Fibroblast of skin of right quadriceps (primary cell): ENCODE data around the gene GTF2H3.
A peak's percentile ranks its signal among the peaks of the same experiment; 100 is the strongest.

Experiments
- DNase-seq: peaks from one replicate; pipeline ENCODE4 v3.0.0-alpha.2; 2013

Gene GTF2H3

GRCh38 chr12:123645878-123646277 lies 12.2 kb downstream of the GTF2H3 start:
- DNase-seq: no peak

DNA sequence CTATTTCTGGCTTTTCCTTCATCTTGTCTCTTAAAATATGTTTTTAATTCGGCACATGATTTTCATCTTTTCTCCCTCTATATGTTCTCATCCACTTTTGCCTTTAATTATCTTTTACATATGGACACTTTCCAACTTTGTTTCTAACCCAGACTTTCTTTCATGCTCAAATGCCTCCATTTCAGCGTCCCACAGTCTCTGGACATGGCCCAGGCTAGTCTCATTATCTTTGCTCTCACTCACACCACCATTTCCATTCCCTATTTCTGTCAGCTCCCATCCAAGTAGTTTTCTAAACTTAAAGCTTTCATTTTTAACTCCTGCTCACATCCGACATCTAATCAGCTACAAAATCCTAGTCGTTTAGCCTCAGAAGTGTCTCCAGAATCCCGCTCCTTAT lies 14.8 kb downstream of the GTF2H3 start:
- no peak for DNase-seq

GRCh38 chr12:123654129-123654701 lies 20.6 kb downstream of the GTF2H3 start:
- no peak for DNase-seq

DNA sequence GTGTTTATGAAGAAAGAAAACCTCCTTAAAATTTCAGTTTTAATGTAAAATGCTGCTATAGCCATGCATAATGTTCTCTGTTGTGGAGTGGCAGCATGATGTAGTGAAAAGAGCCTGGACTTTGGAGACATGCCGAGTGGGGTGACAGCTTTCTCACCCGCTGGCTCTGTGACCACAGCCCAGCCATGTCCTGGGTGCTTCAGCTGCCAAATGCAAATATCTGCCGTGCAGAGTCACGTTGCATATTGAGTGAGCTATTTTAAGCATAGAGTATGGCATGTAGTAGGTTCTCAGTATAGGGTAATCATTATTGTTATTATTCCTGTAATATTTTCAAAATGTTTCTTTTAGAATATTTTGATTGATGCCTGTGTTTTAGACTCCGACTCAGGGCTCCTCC lies 21.8 kb downstream of the GTF2H3 start:
- DNase-seq: no peak

- DNase-seq: no peak
Measured at GRCh38 chr12:123656392-123656791, 22.8 kb downstream of the GTF2H3 start.

- no peak for DNase-seq
Measured at GRCh38 chr12:123657211-123657610, 23.6 kb downstream of the GTF2H3 start.

- peak; percentile 91 for DNase-seq
Measured at GRCh38 chr12:123659996-123660727, 26.5 kb downstream of the GTF2H3 start.

DNA sequence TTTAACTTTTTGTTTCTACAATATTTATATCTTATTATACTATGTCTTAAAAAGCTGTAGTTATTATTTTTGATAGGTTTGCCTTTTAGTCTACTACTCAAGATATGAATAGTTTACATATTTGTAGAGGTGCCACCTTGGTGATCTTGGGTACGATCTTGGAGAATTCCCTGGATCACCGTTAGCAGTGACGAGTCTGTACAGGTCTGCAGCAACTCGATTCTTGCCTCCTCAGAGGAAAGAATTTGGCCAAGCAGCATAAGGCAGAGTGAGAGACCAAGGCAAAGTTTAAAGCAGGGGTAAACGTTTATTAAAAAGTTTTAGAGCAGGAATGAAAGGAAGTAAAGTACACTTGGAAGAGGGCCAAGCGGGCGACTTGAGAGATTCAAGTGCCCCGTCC lies 34.1 kb downstream of the GTF2H3 start:
- DNase-seq: no peak

DNA sequence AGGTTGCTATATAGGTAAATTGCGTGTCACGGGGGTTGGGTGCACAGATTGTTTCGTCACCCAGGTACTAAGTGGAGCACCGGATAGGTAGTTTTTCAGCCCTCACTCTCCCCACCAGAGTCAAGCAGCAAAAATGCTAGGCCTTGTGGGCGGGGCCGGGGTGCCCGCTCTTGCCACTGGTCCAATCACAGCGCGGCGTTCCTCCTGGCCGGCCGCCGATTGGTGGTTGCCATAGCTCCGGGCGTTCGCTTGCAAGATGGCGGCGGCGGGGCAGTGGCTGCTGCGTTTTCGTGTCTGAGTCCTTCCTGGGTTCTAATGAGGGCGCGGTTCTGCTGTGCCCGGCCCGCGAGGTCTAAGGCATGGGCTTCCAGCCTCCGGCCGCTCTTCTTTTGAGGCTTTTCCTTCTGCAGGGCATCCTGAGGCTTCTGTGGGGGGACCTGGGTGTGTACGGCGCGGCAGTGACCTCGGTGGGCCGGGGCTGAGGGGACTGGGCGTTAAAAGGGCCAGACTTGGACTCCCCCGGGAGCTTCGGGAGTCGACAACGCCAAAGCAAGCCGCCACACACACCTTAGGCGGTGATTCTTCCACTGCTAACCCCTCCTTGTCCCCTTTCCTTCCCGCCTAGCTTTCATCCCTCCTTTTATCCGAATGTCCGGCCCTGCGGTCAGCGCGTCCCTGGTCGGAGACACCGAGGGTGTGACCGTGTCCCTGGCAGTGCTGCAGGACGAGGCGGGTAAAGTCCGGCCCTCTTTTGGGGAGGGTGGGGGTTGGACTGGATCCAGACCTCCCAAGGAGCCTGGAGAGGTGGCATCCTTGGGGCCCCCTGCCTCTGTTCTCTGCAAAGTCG lies 37.5 kb downstream of the GTF2H3 start, which contains the start of gene TCTN2:
TSS of gene TCTN2 (plus strand) at position 232 of the 847 bp plus-strand sequence. CDS start at position 360, 128 bp downstream.
- DNase-seq: peak; percentile 89

GRCh38 chr12:123671876-123672275 lies 38.2 kb downstream of the GTF2H3 start:
- peak; percentile 11 for DNase-seq

DNA sequence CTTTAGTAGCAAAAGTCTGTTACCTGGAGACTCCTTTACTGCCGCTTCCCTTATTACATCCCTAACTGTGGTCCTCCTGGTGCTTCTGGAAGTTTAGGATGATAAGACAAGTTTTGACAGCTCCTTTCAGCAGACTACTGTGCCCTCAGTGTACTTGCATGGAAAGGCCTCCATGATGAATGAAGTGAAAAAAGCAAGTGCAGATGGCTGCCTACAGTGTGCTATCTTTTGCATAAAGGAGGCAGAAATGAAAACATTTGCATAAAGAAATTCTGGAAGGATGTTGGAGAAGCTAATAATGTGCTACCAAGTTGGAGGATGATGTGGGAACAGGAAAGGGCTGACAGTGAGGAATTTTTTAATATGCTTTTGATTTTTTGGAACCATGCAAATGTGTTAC lies 41.8 kb downstream of the GTF2H3 start:
- no peak for DNase-seq

GRCh38 chr12:123676616-123677320 lies 43.1 kb downstream of the GTF2H3 start:
- no peak for DNase-seq

- no peak for DNase-seq
Measured at GRCh38 chr12:123678981-123679380, 45.4 kb downstream of the GTF2H3 start.

DNA sequence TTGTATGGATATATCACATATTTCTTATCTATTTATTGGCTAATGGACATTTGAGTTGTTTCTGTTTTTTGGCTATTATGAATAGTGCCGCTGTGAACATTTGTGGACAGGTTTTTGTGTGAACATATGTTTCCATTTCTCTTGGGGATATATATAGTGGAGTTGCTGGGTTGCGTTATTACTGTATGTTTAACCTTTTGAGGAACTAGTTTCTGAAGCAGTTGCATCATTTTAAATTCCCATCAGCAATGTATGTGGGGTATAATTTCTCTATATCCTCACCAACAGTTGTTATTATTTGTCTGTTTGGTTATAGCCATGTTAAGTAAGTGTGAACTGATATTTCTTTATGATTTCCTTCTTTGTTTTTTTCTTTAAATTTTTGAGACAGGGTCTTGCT lies 48.0 kb downstream of the GTF2H3 start:
- no peak for DNase-seq

DNA sequence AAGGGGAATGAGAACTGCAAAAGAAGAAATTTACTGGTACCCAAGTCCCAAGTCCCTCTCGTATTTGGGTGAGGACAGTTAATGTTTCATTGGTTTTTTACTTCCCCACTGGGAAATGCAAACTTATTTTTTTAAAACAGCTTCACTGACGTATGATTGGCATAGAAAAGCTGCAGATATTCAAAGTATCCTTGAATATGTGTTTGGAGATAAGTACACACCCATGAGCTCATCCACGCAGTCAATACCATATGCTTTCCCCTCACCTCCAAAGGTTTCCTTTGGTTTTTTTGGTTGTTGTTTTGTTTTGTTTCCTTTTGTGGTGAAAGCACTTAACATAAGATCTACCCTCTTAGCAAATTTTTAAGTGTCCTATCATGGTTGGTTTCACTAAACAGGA lies 50.3 kb downstream of the GTF2H3 start:
- DNase-seq: no peak

DNA sequence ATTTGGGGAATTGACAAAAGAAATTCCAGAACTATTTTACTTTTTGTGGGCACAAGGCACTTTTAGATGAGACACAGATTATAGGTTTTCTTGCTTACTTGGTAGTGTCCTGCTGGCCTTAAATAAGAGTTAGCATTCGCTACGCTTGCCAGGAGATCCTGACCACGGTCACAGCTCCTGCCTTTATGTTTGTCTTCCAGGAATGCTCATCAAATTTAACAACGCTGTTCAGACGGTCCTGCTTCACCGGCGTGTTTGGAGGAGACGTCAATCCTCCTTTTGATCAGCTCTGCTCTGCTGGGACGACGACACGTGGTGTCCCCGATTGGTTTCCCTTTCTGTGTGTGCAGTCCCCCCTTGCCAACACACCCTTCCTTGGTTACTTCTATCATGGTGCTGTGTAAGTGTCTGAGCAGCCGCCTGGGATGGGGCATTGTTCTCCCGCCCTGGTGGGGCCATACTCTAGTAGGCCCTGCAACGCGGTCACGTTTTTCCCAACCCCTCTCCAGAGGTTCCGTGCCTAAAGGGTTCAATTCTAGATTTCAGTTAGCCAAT lies 53.1 kb downstream of the GTF2H3 start:
- DNase-seq: no peak

DNA sequence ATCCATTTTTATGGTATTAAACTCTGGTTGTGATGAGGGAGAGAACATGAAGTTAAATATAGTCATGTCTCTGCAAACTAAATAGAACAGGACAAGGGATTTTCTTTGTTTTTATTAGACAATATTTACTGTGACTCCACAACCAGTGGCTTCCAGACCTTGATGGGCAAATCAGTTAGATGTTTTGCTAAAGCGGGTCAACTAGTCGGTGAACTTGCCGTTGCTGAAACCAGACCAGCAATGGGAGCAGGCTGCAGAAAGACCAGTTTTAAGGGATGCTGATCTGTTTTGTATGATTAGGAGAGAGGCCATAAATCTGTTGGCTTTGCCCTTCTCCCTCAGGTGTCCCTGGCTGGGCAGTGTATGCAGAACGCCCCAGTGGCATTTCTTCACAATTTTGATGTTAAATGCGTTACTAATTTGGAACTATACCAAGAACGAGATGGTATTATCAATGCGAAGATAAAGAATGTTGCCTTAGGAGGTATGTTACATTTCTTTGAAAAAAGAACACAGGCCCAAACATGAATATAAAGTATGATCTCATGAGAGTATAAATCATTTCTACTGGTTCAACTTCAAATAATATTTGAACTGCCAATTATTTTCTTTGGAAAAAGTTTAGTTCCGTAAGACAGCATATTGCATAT lies 56.7 kb downstream of the GTF2H3 start:
- no peak for DNase-seq

DNA sequence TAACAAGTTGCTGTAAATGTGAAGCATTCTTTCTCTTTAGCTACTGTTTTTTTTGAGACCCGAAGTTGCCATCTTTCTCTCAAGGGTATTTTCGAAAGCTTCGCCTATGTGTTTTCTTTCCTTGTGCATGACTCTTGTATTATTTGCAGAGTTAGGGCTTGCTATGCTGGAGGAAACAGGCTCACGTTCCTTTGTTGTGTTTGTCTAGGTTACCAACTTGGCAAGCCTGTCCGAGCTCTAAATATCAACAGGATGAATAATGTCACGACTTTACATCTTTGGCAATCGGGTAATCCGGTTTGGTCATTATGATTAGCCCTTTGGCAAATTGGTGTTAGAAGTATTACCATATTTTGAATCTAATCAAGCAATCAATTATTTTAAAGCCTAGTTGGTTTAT lies 62.6 kb downstream of the GTF2H3 start:
- no peak for DNase-seq

DNA sequence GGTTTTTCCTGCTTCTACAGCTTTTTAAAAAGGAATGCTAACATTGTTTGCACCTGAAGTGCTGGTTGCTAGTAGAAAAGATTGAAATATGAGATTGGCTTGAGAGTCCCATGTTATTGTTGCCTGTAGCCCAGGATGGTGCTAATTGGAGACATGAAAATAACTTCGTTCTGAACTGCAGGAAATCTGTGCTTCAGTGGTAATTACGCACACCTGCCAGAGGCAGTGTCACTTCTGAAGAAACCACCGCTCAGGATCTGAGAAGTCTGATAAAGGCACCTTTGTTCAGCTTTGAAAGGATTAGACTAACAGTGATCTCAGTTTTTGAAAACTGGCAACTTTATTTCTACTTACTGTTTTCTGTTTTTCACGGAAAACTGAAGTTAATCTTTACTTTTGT lies 63.0 kb downstream of the GTF2H3 start:
- no peak for DNase-seq

DNA sequence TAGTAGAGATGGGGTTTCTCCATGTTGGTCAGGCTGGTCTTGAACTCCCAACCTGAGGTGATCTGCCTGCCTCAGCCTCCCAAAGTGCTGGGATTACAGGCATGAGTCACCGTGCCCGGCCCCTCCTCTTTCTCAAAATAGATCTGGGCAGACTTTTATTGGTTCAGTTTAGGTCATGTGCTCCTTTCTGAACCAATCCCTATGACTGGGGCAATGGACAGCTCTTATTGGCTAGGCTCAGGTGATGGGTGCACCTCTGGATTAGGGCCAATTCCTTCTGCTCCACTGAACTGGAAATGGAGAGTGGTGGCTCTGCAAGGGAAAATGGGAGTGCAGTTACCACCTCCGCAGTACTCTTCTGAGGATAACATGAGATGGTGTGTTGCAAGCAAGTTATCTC lies 72.3 kb downstream of the GTF2H3 start:
- no peak for DNase-seq

DNA sequence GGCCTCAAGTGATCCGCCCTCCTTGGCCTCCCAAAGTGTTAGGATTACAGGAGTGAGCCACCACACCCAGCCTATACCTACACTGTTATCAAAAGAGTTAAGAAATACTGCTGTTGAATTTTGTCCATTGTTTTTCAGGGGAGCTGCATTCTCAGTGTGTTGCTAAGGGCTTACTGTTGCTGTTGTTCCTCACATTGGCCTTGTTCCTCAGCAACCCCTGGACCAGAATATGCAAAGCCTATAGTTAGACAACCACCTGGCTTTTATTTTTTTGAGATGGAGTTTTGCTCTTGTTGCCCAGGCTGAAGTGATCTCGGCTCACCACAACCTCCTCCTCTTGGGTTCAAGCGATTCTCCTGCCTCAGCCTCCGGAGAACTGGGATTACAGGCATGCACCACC lies 73.8 kb downstream of the GTF2H3 start:
- no peak for DNase-seq
